Bronchial epithelial cell (primary cell): Measurements from ENCODE around the gene RNU6-9. TPM values are rescaled to one million over a fixed set of nuclear protein-coding genes. Genes with fewer than 3 reads are reported as not detected.

Experiments
- DNase-seq: peaks from one replicate; pipeline ENCODE4 v3.0.0-alpha.2; 2010; ENCODE audit warnings: low read depth
- FAIRE-seq: peaks from 2 replicates; lab custom pipeline; 2011; peaks lifted over from hg19 to GRCh38; lab: Jason Lieb, UNC
- H3K27me3 ChIP-seq: 2 replicates; pipeline ENCODE4 v1.5.1; 2011; ENCODE audit warnings: low read length; ENCODE audit not compliant: control insufficient read depth, insufficient read depth
- H3K36me3 ChIP-seq: 2 replicates; pipeline ENCODE4 v1.5.1; 2011; ENCODE audit warnings: low read length; ENCODE audit not compliant: control insufficient read depth, insufficient read depth
- H3K4me3 ChIP-seq: 2 replicates; pipeline ENCODE4 v1.5.1; 2011; ENCODE audit warnings: mild to moderate bottlenecking, low read depth, low read length, control low read depth
- CTCF ChIP-seq: IDR thresholded peaks from 2 replicates; pipeline ENCODE4 v1.5.1; 2011; ENCODE audit warnings: mild to moderate bottlenecking, moderate library complexity, low read length, control low read depth, inconsistent platforms; ENCODE audit not compliant: insufficient read depth, severe bottlenecking
- total RNA-seq: library from RNA; depleted of rRNA; stranded (reverse); fragments of >200 nt; gene quantifications from 2 replicates; pipeline ENCODE4 v1.2.1, GENCODE V29; 2014

RNU6-9 gene
- total RNA-seq, 1 donor from 2014 or later, result not detected

- FAIRE-seq (no peak), DNase-seq (no peak)
- H3K36me3 ChIP-seq, result peaks cover 8% of the 10 kb centered on the region
- H3K4me3 ChIP-seq, result peak overlapping the region; percentile 21
- H3K27me3 ChIP-seq, result no peaks in the 10 kb centered on the region
- no peak for TF ChIP-seq CTCF
Measured at GRCh38 chr19:940591-941291, 47.5 kb downstream of the RNU6-9 start.

GRCh38 chr19:941292-942132, 48.2 kb downstream of the RNU6-9 start:
- TF ChIP-seq CTCF, result no peak

GRCh38 chr19:942133-942645, 48.9 kb downstream of the RNU6-9 start:
- DNase-seq, result no peak
- no peak overlapping the region for H3K4me3 ChIP-seq
- TF ChIP-seq CTCF, result no peak
- FAIRE-seq, result no peak
- H3K36me3 ChIP-seq, result peaks cover 8% of the 10 kb centered on the region
- H3K27me3 ChIP-seq, result no peaks in the 10 kb centered on the region

More at GRCh38 chr19:941292-942132, 48.2 kb downstream of the RNU6-9 start:
- peaks cover 8% of the 10 kb centered on the region for H3K36me3 ChIP-seq
- no peak for DNase-seq
- peak overlapping the region; percentile 21 for H3K4me3 ChIP-seq
- no peaks in the 10 kb centered on the region for H3K27me3 ChIP-seq
- no peak for FAIRE-seq

Other genes with a start within 250 kb of the RNU6-9 start
- gene RNF126, start 230.3 kb upstream of the RNU6-9 start, total RNA-seq, result 28.3 and 42.6 TPM in 2 replicates
- gene FSTL3, start 217.1 kb upstream of the RNU6-9 start, total RNA-seq, result 80.6 and 143 TPM in 2 replicates
- gene PRSS57, start 198.0 kb upstream of the RNU6-9 start, total RNA-seq, result not detected in 2 replicates
- gene PALM, start 184.5 kb upstream of the RNU6-9 start, total RNA-seq, result under 0.01 and 0.26 TPM in 2 replicates
- 105 and 138 TPM in 2 replicates for gene MISP, start 142.4 kb upstream of the RNU6-9 start, total RNA-seq
- gene PTBP1, start 96.0 kb upstream of the RNU6-9 start, total RNA-seq, result 99.0 TPM in 2 replicates
- not detected in 2 replicates for gene PLPPR3, start 71.5 kb upstream of the RNU6-9 start, total RNA-seq
- not detected in 2 replicates for gene AZU1, start 65.6 kb upstream of the RNU6-9 start, total RNA-seq
- not detected in 2 replicates for gene PRTN3, start 52.5 kb upstream of the RNU6-9 start, total RNA-seq
- gene ELANE, start 41.2 kb upstream of the RNU6-9 start, total RNA-seq, result not detected in 2 replicates
- 1.2 and 4.2 TPM in 2 replicates for gene CFD, start 33.8 kb upstream of the RNU6-9 start, total RNA-seq
- gene MED16, start 297 bp upstream of the RNU6-9 start, total RNA-seq, result 9.2 and 12.1 TPM in 2 replicates
- 35.8 and 46.1 TPM in 2 replicates for gene R3HDM4, start 19.7 kb downstream of the RNU6-9 start, total RNA-seq
- gene KISS1R, start 23.8 kb downstream of the RNU6-9 start, total RNA-seq, result 0.13 TPM in 1 of 2 replicates, not detected in the other
- gene ARID3A, start 32.6 kb downstream of the RNU6-9 start, total RNA-seq, result 15.8 and 16.0 TPM in 2 replicates
- gene WDR18, start 90.9 kb downstream of the RNU6-9 start, total RNA-seq, result 36.3 and 68.2 TPM in 2 replicates
- 0.26 and 0.38 TPM in 2 replicates for gene GRIN3B, start 106.9 kb downstream of the RNU6-9 start, total RNA-seq
- gene TMEM259, start 127.6 kb downstream of the RNU6-9 start, total RNA-seq, result 54.8 and 65.9 TPM in 2 replicates
- not detected in 2 replicates for gene RNU6-2, start 128.0 kb downstream of the RNU6-9 start, total RNA-seq
- gene CNN2, start 133.1 kb downstream of the RNU6-9 start, total RNA-seq, result 96.9 and 189 TPM in 2 replicates
- gene ABCA7, start 146.6 kb downstream of the RNU6-9 start, total RNA-seq, result 6.8 and 13.8 TPM in 2 replicates
- gene ARHGAP45, start 173.7 kb downstream of the RNU6-9 start, total RNA-seq, result 9.0 and 11.8 TPM in 2 replicates
- gene POLR2E, start 201.9 kb downstream of the RNU6-9 start, total RNA-seq, result 57.4 and 87.1 TPM in 2 replicates
- 274 and 291 TPM in 2 replicates for gene GPX4, start 210.5 kb downstream of the RNU6-9 start, total RNA-seq